ENCODE measurements around the gene NEU2.

NEU2 gene

GRCh38 chr2:233079953-233080835, 47.7 kb downstream of the NEU2 start:
- DNase-seq: peak; percentile 41

GRCh38 chr2:233080836-233081229, 48.4 kb downstream of the NEU2 start:
- DNase-seq: no peak

GRCh38 chr2:233081232-233081730, 48.8 kb downstream of the NEU2 start:
- DNase-seq: peak; percentile 78

- no peak for DNase-seq
Observed at GRCh38 chr2:233081731-233082221, 49.3 kb downstream of the NEU2 start.

- DNase-seq: no peak
Observed at GRCh38 chr2:233082222-233082930, 49.9 kb downstream of the NEU2 start.

- peak; percentile 52 for DNase-seq
Observed at GRCh38 chr2:233082931-233083755, 50.7 kb downstream of the NEU2 start.

GRCh38 chr2:233083782-233084181, 51.3 kb downstream of the NEU2 start:
- no peak for DNase-seq

GRCh38 chr2:233084488-233084887, 52.0 kb downstream of the NEU2 start:
- peak; percentile 78 for DNase-seq
